Measurements from ENCODE around the gene PTPRK. TPM values are rescaled to one million over a fixed set of nuclear protein-coding genes. Genes with fewer than 3 reads are reported as not detected.

PTPRK gene
- total and polyA plus RNA-seq, 2 of the 13 experiments (the other 11 are each of a cell fraction or from before 2014, with no cell fraction given), result 43.6 to 98.3 TPM

DNA sequence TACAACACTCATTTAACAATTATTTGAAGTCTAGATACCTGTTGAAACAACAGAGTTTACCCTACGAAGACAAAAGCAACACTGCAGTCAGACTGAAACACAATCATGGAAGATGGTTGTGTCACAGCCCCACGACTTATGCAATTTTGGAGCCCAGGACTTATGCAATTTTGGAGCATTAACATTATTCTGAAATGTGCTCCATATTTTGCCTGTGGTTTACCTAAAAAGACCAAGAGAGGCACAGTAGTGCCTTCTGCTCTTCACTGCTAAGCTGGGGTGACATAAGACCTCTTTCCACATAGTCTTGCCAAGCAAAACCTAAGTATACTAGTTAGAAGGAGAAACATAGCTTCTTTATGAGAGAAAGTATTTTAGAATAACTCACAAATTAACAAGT, 216.5 kb downstream of the PTPRK start:
- POLR2A ChIA-PET, result no interaction called here
- Histone ChIP-seq H4K20me1 (ENCODE audit: insufficient read depth, low read length) (peaks cover 9% of the 10 kb centered on the region), H3K4me1 (ENCODE audit: insufficient read depth, low read length) (no peaks in the 10 kb centered on the region), H3K27ac (ENCODE audit: extremely low read length, insufficient read depth, low read length) (no peak overlapping the region), H3K4me2 (ENCODE audit: low read depth, low read length) (no peak overlapping the region), H3K36me3 (replicated peaks in 1 of 2; ENCODE audit: control insufficient read depth in 1 of 2, insufficient read depth in 2 of 2, low read length in 2 of 2) (peaks cover 2 to 4% of the 10 kb centered on the region in 2 experiments; a peak in 3 of 5 replicates), H3K4me3 (replicated peaks in 1 of 3; ENCODE audit: insufficient read depth in 1 of 3, low read depth in 2 of 3, low read length in 3 of 3) (no peak overlapping the region), H3K79me2 (ENCODE audit: insufficient read depth, low read length) (peaks cover 24% of the 10 kb centered on the region), H3K9me3 (ENCODE audit: low read length) (no peaks in the 10 kb centered on the region), H3K27me3 (ENCODE audit: control insufficient read depth in 1 of 2, insufficient read depth in 2 of 2, low read length in 2 of 2) (no peaks in the 10 kb centered on the region), H2AFZ (ENCODE audit: low read length) (no peak overlapping the region), H3K9ac (ENCODE audit: insufficient read depth, low read depth, low read length) (no peak overlapping the region)
- intact Hi-C loops (cut with micrococcal nuclease; ENCODE audit: unreplicated experiment), result no loop called here
- TF ChIP-seq ZNF557 (CRISPR knock-in tag; IDR thresholded peaks at IDR 0.05) (no peak), SMAD1 (CRISPR knock-in tag; IDR thresholded peaks at IDR 0.05; ENCODE audit: borderline replicate concordance, low read depth) (no peak), GATAD1 (CRISPR knock-in tag; IDR thresholded peaks at IDR 0.05) (no peak), RBM22 (optimal IDR thresholded peaks at IDR 0.05; ENCODE audit: low read length) (peak; percentile 65), ZNF652 (CRISPR knock-in tag; IDR thresholded peaks at IDR 0.05; ENCODE audit: borderline replicate concordance, low read depth) (no peak)
- no TSS peak for BruUV-seq (replicated peaks)
- ATAC-seq (no peak), DNase-seq (ENCODE audit: low spot score) (no peak), FAIRE-seq (no peak)
- WGBS (ENCODE audit: low lambda C conversion rate), result 97% methylated on average over 2 of the region's 2 CpGs
- CTCF ChIA-PET (ENCODE audit: low intra/inter-chr PET ratio, low total read pairs), result no interaction called here
- in situ Hi-C loops (cut with HindIII; ENCODE audit: extremely low pct_ligation_motif_present, low pct_unique_long_range_greater_than_20kb), result no loop called here

DNA sequence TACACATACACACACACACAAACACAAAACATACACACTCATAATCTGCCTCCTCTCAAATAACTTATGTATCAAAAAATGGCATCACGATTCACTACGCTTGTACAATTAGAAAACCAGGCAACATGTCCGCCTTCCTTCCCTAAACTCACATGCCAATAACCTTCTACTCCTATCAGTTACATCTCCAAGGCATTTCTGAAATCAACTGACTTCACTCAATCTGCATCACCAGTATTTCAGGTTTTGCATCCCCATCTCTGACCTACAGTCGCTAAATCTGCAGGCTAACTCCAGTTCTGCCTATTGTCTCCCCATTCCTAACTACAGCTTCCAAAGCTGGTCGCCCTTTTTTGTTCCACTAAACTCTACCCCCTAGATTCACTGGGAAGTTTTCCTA, 217.5 kb downstream of the PTPRK start:
- Histone ChIP-seq H2AFZ (ENCODE audit: low read length) (no peak overlapping the region), H3K9ac (ENCODE audit: insufficient read depth, low read depth, low read length) (no peak overlapping the region), H3K27me3 (ENCODE audit: control insufficient read depth in 1 of 2, insufficient read depth in 2 of 2, low read length in 2 of 2) (no peaks in the 10 kb centered on the region), H3K79me2 (ENCODE audit: insufficient read depth, low read length) (peaks cover 21% of the 10 kb centered on the region), H3K4me3 (replicated peaks in 1 of 3; ENCODE audit: insufficient read depth in 1 of 3, low read depth in 2 of 3, low read length in 3 of 3) (no peak overlapping the region), H3K9me3 (ENCODE audit: low read length) (no peaks in the 10 kb centered on the region), H3K36me3 (replicated peaks in 1 of 2; ENCODE audit: control insufficient read depth in 1 of 2, insufficient read depth in 2 of 2, low read length in 2 of 2) (peaks cover 2 to 4% of the 10 kb centered on the region in 2 experiments; a peak in 3 of 5 replicates), H3K27ac (ENCODE audit: extremely low read length, insufficient read depth, low read length) (no peak overlapping the region), H3K4me1 (ENCODE audit: insufficient read depth, low read length) (no peaks in the 10 kb centered on the region), H3K4me2 (ENCODE audit: low read depth, low read length) (no peak overlapping the region), H4K20me1 (ENCODE audit: insufficient read depth, low read length) (peaks cover 9% of the 10 kb centered on the region)
- in situ Hi-C loops (cut with HindIII; ENCODE audit: extremely low pct_ligation_motif_present, low pct_unique_long_range_greater_than_20kb) (no loop called here), intact Hi-C loops (cut with micrococcal nuclease; ENCODE audit: unreplicated experiment) (no loop called here)
- no peak for DNase-seq (ENCODE audit: low spot score)
- BruUV-seq (replicated peaks), result no TSS peak
- no peak for FAIRE-seq
- ATAC-seq, result no peak
- ChIA-PET CTCF (ENCODE audit: low intra/inter-chr PET ratio, low total read pairs) (no interaction called here), POLR2A (no interaction called here)
- TF ChIP-seq MAFK (conservative IDR thresholded peaks at IDR 0.05 in 1 of 2, IDR thresholded peaks at IDR 0.05 in 1 of 2; ENCODE audit: low read length in 2 of 2), result no peak
- TF ChIP-seq RBM22 (optimal IDR thresholded peaks at IDR 0.05; ENCODE audit: low read length), result peak; percentile 85
- no peak for TF ChIP-seq MAFF (IDR thresholded peaks at IDR 0.05; ENCODE audit: low read depth, low read length)
- 98% methylated on average over 5 of the region's 5 CpGs for WGBS (ENCODE audit: low lambda C conversion rate)

All from HepG2 (cell line).